ENCODE measurements around the gene MBOAT1.
"Not testable (repeated sequence)": the region's sequence is repeated elsewhere in the genome, so short reads cannot be mapped to it uniquely, and the experiment has no call there.

MBOAT1 gene

DNA sequence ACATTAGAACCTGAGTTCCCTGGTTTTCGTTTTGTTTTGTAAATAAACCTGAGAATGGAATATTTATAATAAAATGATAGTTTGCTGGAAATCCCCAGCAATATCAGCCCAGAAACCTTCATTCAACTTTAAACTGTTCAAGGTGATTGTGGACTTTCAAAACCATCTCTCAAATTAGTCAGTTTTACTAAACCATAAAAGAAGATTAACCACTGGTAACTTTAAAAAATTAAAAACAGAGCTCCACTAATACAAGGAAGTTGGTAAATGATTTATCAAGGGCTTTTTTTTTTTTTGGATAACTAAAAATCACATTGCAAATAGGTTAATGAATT, 10.0 kb downstream of the MBOAT1 start:
- no peak for DNase-seq

DNA sequence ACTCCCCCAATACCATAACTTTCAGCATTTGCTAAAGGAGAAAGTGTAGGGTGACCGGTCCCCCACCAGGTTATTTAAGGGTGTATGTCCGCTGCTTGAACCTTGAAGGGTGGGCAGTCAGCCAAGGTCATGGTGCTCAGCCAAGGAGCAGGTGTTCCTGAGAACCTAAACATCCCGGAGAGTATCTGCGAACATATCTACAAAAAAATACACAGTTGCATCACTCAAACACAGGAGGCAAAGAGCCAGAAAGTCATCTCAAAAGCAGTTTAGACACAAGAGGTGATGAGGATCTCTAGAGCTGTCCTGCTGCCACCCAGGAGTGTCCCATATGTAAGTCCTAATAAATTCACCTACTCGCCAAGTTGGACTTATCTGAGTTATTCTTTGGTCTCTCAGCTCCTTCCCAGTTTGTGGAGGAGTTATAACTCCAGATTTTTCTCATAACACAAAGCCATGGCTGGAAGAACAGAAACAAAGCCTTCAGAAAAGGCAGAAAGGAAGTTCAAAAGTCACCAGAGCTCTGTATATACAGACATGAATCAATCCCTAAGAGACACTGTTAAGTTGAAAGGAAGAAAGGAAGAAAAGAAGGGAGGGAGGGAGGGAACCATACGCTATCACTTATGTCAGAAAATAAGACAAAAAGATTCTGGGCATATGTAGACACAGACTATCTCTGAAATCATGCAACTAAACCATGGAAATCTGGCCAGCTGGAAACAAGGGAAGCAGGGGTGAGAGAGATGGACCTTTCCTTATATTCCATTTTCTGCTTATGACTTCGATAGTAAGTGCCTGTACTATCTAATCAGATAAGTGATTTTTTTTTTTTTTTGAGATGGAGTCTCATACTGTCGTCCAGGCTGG, 11.3 kb downstream of the MBOAT1 start:
- no peak for DNase-seq

DNA sequence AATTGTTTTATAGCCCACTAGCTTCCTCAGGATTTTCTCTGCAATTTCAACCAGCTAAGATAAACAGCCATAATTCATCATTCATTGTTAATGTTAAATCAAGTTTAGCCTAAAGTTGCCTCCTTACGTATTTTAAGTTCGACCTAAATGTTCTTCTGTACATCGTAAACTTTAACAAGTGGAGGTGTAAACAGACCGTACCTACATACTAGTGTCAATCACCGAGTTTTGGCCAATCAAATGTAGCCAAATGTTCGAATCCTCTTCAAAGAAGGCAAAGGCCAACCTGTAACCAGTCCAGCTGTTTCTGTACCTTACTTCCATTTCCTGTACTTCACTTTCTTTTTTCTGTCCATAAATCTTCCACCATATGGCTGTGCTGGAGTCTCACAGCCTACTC, 13.5 kb downstream of the MBOAT1 start:
- DNase-seq: no peak

DNA sequence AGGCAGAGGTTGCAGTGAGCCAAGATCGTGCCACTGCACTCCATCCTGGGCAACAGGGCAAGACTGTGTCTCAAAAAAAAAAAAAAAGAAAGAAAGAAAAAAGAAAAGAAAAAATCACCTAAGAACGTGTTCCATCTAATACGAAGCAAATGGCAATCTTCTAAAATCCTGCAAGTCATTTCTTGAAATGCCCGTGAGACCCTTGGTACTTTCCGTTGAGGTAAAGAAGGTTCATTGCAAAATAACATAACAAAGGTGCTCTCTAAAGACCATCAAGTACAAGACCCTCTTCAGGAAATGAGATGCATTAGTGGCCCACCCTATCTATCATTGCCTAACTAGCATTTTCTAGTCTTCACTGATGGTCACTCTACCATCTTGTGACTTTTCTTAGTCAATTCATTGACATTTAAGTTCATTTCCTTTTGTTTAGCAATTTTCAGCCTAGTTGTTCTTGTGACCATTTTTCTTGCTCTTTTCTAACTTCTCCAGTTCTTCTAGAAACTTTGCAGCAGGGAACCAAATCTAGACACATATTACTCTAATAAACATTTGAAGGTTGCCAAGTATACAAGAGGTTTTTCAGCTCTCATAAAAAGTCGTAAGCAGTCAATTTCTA, 14.0 kb downstream of the MBOAT1 start:
- no peak for DNase-seq

DNA sequence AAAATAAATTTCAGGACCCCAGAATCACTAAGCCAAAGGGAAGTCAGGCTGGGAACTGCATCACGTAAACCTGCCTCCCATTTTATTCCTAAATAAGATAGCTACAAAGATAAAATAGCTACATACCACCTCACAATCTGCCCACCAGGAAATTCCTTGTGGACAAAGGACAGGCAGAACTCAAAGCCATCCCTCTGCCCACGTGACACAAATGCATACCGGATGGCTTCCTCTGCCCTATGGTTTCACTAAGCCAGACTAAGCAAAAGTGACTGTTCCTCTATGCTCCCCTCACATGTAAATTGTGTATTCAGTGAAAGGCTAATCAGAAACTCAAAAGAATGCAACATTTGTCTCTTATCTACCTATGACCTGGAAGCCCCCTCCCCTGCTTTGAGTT, 15.0 kb downstream of the MBOAT1 start:
- peak; percentile 80 for DNase-seq

DNA sequence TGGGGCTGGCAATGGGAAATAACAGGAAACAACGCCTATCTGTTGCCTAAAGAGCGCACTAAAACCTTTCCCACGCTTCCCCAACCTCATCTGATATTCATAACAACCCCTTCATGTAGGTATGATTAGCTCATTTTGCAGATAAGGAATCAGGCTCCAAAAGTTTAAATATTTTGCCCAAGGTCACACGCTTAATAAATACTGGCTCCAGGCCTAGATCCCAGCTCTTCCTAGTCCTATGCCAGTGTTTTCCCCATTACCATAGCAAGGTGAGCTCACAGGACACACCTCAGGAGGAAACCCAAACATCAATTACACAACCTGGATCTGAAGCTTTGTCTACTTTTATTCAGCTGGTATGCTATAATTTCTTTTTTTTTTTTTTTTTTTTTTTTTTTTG, 19.6 kb downstream of the MBOAT1 start:
- DNase-seq: no peak

DNA sequence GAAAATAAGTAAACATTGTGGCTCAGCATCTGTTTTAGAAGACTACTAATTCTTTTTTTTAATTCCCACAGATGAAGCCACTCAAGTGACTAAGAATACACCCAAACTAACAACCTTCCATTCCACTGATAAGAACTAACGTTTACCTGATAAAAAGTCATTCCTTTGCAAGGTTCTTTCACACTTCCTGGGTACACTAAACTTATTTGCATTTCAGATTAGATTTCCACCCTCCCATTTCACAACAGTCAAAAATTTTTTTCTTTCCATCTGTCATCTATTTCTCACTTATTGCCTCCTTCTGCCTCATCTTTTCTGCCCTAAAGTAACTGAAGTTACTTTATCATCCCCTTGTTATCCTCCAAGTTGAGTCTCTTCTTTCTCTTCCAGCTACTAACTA, 20.3 kb downstream of the MBOAT1 start:
- DNase-seq: no peak

DNA sequence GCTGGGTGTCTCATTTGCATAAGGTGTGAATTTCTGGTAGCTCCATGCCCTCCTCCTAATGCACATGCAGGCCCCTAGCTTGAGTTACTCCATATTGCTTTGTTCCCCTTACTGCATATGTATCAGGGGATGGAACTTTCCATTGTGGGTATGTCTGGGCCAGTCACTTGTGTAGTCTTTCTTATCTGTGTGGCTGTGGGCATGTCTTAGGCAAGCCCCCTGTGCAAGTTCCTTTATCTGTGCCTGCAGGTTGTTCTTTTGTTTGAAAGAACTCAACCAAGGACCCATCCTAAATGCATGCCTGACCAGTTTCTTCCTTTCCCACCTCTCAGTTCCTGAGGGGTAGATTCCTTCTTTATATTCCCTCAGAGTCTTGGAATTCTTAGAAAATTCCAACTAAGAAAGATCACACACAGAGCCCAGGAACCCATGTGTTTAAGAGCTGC, 23.6 kb downstream of the MBOAT1 start:
- DNase-seq: peak; percentile 76

DNA sequence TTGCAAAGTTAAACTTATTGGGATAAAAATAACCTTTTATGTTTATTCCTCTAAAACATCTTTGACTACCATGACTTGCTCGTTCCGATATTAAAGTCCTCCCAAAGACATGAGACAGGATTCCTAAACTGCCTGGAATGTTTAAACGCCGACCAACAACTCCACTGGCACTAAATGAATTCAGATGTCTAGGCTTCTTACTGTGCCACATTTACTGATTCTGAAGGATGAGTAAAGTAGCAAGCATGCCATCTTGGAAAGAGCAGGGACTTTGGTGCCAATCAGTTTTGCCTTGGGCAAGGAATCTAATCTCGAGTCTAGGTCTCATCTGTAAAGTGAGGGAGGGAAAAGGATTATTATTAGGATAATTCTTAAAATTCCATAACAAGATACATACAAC, 25.3 kb downstream of the MBOAT1 start:
- no peak for DNase-seq

DNA sequence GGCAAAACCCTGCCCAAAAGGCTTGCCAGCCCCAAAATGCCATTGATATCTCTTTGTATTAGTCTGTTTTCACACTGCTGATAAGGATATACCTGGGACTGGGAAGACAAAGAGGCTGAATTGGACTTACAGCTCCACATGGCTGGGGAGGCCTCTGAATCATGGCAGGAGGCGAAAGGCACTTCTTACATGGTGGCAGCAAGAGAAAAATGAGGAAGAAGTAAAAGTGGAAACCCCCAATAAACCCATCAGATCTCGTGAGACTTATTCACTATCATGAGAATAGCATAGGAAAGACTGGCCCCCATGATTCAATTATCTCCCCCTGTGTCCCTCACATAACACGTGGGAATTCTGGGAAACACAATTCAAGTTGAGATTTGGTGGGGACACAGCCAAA, 28.6 kb downstream of the MBOAT1 start:
- no peak for DNase-seq

DNA sequence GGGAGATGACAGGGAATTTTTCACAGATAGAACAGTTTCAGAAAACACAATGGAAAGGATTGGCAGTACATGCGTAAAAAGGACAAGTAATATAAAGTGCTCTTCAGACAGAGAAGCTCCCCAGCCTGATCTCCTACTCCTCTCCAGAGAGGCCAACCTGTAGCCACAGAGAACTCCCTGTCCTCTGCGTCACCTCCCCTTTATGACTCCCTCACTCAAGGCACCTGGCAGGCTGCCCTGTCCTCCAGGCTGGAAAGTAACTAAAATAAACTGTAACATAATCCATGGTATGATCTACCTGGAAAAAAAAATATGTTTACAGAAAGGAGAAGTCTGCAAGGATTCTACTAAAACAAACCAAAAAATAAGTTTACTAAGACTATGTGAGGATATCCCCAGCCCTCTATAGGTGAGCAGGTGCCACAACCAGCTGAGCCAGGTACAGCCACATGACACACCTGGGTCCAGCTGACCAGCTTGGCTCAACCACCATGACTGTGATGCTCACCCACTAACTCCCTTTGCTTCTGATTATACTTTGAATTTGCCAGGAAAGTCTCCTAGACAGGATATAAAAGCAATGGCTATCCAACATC, 29.2 kb downstream of the MBOAT1 start:
- no peak for DNase-seq

DNA sequence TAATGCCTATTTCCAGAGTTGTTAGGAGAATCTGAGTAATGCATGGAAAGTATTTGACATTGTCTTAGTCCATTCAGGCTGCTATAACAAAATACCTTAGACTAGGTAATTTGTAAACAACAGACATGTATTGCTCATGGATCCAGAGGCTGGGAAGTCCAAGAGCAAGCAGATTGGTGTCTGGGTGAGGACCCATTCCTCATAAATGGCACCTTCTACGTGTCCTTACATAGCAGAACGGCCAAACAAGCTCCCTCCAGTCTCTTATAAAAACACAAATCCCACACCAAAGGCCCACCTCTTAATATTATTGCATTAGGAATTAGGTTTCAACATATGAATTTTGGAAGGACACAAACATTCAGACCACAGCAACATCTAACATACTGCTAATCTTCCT, 30.2 kb downstream of the MBOAT1 start:
- DNase-seq: no peak

DNA sequence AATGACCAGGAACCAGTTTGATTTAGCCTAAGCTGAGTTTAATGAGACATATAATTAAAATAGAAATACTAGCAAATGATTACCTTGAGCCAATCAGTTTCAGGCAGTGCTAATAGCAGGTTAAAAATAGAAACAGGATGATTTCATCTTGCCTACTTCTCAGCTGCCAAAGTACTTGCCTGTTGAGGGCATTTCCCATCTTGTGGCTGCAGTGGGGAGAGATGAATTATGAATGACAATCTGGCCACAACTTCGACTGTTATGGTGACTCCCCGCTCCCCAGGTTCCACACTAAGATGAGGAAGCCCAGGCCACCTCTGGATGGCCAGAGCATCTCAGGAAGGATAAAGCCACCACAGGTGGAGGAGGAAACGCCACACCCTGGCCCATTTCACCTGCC, 31.3 kb downstream of the MBOAT1 start:
- DNase-seq: no peak

DNA sequence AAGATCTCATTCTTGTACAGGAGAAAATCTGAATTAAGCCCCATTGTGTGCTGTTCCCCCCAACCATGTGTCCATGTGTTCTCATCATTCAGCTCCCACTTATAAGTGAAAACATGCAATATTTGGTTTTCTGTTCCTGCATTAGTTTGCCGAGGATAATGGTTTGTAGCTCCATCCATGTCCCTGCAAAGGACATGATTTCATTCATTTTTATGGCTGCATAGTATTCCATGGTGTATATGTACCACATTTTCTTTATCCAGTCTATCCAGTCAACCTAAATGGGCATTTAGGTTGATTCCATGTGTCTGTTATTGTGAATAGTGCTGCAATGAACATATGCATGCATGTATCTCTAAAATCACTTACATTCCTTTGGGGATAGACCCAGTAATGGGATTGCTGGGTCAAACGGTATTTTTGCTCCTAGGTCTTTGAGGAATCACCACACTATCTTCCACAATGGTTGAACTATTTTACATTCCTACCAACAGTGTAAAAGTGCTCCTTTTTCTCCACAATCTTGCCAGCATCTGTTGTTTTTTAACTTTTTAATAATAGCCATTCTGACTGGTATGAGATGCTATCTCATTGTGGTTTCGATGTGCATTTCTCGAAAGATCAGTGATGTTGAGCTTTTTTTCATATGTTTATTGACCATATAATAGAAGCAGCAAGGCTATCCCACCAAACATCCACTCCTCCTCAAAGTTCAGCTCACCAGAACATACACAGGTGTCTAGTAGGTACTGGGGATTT, 32.8 kb downstream of the MBOAT1 start:
- DNase-seq: not testable (repeated sequence)

DNA sequence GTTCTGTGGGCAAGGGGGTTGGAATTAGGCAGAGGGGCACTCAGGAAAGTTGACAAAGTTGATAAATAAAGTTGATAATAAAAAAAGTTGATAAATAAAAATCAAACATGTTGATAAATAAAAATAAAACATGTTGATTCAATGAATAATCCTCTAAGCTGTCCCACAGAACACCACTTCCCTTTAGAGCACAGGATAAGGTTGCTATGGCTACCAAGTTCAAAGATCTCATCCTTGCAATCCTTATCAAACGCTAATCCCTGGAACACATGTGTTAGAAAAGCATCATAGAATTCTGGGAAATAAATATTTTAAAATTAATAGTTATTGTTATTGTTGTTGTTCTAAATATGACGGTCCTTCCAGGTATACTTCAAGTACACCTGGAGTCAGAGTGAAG, 33.9 kb downstream of the MBOAT1 start:
- no peak for DNase-seq

DNA sequence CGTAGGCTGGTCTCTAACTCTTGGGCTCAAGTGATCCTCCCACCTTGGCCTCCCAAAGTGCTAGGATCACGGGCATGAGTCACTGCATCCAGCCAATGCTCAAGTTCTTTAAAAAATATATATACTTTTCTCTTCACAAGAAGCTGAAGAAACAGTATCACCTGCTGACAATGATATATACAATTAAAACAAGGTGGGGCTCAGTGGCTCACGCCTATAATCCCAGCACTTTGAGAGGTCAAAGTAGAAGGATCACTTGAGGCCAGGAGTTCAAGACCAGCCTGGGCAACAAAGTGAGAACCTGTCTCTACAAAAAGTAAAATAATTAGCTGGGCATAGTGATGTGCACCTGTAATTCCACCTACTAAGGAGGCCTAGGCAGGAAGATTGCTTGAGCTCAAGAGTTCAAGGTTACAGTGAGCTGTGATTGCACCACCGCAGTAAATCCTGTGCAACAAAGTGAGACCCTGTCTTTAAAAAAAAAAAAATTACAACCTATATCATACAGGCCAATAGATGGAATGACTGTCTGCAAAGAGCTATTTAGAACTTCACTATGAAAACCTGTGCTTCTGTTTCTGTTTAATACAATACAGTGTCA, 36.4 kb downstream of the MBOAT1 start:
- DNase-seq: no peak

DNA sequence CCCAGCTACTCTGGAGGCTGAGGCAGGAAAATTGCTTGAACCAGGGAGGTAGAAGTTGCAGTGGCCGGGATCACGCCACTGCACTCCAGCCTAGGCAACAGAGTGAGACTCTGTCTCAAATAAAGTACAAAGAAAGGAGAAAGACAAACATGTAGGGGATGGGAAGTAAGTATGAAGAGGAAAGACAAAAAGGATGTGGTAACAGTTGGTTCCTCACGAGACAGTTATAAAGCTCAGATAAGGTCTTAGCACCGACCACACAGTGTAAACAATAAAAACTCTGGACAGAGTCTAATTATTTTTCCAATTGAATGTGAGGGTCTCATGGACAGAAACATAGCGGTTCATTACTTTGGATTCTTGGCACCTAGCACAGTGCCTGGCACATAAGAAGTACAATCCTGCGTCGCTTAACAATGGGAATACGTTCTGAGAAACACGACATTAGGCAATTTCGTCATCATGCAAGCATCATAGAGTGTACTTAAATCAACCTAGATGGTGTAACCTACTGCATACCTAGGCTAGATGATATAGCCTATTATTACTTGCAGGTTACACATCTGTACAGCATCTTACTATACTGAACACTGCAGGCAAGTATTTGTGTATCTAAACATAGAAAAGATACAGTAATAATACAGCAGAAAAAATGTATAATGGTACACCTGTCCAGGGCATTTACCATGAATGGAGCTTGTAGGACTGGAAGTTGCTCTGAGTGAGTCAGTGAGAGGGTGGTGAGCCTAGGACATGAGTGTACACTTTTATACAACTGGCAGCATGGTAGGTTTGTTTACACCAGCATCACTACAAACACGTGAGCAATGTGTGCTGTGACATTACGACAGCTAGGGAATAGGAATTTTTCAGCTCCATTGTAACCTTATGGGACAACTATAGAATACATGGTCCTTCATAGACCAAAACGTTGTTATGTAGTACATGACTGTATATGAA, 38.2 kb downstream of the MBOAT1 start:
- no peak for DNase-seq

DNA sequence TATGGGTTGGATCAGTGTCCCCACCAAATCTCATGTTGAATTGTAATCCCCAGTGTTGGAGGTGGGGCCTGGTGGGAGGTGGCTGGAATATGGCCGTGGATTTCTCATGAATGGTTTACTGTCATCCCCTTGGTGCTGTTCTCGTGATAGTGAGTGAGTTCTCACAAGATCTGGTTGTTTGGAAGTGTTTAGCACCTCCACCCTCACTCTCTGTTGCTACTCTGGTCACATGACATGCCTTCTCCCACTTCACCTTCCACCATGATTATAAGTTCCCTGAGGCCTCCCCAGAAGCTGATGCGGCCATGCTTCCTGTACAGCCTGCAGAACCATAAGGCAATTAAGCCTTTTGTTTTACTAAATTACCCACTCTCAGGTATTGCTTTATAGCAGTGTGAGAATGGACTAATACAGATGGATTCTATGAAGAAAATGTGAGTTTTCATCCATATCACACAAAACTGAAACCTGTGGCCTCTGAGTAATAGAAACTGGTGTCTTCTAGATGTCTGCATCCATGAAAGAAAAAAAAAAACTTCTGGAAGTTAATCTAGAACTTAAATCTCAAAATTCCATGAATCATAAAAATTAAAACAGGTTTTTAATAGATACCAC, 39.3 kb downstream of the MBOAT1 start:
- no peak for DNase-seq

DNA sequence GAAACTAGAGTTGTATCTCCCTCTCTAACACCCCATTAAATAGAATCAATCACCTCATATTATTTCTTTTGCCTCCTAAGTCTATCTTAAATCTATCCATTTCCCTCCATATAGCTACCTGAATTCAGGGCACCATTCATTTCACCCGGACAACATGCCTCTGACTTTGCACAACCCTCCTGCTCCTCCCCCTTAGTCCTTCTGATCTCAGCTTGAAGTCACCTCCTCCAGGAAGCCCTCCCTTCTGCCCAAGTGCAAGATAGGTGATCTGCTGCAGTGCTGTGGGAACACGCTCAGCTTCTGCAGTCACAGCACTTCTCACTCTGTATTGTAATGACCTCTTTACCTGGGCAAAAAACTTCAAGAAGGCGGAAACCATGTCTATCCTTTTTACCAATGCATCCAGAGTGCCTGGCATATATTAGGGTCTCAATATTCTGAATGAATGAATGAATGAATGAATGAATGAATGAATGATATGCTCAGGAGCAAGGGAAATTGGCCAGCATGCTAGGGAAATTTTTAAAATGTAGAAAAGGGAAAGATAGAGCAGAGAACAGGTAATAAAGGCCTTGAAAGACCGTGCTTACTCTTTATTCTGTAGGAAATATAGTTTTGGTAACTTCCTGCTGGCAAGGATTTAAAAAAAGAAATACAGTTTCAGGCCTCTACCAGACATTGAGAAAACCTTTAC, 41.7 kb downstream of the MBOAT1 start:
- no peak for DNase-seq

DNA sequence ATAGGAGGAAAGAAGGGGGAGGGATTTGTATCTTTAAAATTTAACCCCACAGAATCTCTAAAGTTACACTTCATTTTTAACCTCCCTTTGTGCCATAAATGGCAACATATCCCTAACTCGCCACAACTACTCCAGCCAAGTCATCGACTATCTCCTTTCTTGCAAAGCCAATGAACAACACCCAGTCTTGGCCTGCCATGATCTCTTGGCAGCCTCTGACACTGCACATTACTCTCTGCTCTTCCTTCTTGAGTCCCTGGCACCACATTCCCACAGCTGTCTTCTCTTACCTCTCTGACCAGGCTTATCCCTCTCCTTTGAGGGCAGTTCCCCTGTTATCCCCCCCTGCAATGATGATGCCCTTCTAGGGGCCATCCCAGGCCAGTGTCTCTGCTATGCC, 42.5 kb downstream of the MBOAT1 start:
- DNase-seq: no peak

DNA sequence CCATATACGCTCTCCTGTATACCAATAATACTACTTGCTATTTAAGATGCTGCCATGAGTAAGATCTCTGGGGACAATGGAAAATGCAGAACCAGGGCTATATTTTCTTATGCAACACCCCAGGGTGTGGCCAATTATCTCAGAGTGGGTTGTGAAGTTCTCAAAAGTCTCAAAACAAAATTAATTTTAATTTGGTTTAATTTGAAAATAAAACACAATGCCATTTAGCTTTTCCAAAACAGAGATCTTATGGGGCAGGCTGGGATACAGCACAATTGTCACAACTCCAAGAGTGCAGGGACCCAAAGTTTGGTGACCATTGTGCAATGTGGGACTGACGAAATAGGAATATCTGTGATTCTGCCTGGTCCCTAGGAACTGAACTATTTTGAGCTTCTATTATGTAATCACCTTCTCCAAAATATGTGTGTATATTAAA, 43.1 kb downstream of the MBOAT1 start:
- no peak for DNase-seq
